Ramos (cell line): ENCODE data around the gene ZNF320.
"Not testable (repeated sequence)": the region's sequence is repeated elsewhere in the genome, so short reads cannot be mapped to it uniquely, and the experiment has no call there.

ENCODE experiments used
- in situ Hi-C: fragments of 300-500 bp; cut with MboI; formaldehyde crosslinking; loops from one replicate; pipeline ENCODE4 v1.14.3; 2022; ENCODE audit warnings: low sequenced_read_pairs; ENCODE audit not compliant: unreplicated experiment

The ZNF320 gene

GRCh38 chr19:52923778-52924593 is 26.6 kb upstream of the ZNF320 start:
- in situ Hi-C loops = no loop called here

DNA sequence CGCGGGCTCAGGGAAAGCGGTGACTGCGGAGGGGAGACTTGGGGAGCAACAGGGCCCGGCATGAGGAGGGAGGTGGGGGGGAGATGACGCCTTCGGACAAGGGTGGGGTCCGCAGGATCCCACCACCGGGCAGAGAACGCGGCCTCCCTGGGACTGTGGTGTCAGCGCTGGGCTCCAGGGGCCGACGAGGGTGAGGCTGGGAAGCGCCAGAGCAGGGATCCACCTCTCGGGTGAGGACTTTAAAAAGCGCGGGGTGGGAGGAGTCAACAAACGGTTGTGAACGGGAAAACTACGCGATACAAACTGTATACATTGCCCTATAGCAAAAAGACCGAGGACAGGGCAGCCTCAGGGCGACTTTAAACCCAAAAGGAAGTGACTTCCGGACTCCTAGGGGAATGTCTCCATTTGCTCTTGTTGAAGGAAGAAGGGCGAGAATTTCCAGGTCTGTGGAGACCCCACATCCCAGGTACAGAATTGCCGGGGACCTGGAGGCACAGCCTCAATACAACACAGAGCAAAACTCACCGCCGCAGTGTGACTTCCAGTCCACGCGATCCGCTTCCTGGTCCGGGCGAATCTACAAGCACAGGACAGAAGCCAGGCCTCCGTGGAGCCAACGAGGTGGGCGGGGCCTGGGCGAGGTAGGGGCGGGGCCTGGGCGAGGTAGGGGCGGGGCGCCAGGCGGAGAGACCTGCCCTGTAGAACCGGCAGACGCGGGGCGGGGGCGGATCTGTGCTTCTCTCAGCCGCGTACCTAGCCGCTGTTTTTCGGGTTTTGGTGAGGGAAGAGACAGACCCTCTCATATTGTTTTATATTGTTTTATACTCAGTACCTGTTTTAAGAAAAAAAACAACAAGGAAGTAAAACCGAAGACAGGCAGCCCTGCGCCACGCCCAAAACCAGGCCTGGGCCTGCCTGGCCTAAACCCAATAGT is 25.7 kb upstream of the ZNF320 start, which contains the start of gene ZNF888:
ZNF888 (minus strand) TSS at position 588 of the 937 bp plus-strand sequence. CDS start 5,555 bp downstream, outside the sequence.
- in situ Hi-C loops = no loop called here

DNA sequence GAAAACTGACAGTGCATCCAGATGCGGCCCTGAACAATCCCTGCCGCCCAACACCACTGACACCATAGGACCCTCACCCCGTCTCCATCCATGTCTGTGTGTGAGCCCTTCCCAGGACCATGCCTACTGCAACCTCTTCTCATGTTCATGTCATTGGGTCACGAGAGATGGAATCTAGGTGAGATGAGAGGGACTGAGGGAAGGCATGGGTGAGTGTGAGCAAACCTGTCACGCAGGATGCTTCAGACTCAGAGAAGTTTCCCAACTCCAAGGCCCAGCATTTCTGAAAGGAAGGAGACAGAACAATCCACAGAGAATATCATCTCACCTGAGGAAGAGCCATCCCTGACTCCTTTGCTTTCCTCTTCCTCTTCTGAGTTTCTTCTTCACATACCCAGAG is 20.1 kb upstream of the ZNF320 start:
- in situ Hi-C loops = no loop called here

GRCh38 chr19:52910648-52911047 is 13.2 kb upstream of the ZNF320 start:
- in situ Hi-C loops = no loop called here

- in situ Hi-C loops = not testable (repeated sequence)
Observed at GRCh38 chr19:52904052-52904780, 6.8 kb upstream of the ZNF320 start.

GRCh38 chr19:52901842-52902241 is 4.4 kb upstream of the ZNF320 start:
- in situ Hi-C loops = no loop called here

GRCh38 chr19:52898596-52898995 is 1.2 kb upstream of the ZNF320 start:
- in situ Hi-C loops = not testable (repeated sequence)

- in situ Hi-C loops = no loop called here
Observed at GRCh38 chr19:52898101-52898500, 666 bp upstream of the ZNF320 start.

- in situ Hi-C loops = no loop called here
Observed at GRCh38 chr19:52896431-52897137, 851 bp downstream of the ZNF320 start.

DNA sequence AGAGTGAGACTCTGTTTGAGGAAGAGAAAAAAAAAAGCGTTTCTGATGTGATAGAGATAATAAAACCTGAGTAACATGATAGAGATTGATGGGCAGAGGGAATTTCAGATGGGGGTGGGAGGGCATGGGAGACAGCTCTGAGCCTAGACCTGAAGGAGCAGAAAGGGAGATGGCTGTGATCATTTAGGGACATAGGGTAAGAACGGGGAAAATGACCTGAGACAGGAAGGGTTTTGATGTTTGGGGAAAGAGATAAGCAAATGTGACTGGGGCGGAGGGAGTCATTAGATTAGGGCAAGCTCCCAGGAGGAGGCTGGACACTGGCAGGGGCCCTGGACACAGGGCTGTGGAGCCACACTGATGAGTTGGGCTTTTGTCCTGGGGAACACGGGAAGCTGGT is 6.1 kb downstream of the ZNF320 start:
- in situ Hi-C loops = no loop called here

GRCh38 chr19:52889931-52890330 is 7.5 kb downstream of the ZNF320 start:
- in situ Hi-C loops = no loop called here

- in situ Hi-C loops = no loop called here
Observed at GRCh38 chr19:52889076-52889475, 8.4 kb downstream of the ZNF320 start.

DNA sequence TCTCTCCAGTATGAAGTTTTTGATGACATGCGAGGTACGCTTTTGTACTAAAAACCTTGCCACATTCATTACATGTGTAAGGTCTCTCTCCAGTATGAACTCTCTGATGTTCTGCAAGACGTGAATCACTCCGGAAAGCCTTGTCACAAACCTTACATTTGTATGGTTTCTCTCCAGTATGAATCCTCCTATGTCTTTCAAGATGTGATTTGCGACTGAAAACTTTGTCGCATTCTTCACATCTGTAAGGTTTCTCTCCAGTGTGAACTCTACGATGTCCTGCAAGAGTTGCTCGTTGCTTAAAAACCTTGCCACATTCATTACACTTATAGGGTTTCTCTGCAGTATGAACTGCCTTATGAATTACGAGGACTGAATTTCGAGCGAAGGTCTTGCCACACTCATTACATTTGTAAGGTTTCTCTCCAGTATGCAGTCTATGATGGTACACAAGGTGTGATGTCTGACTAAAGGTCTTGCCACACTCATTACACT is 16.5 kb downstream of the ZNF320 start:
- in situ Hi-C loops = no loop called here

DNA sequence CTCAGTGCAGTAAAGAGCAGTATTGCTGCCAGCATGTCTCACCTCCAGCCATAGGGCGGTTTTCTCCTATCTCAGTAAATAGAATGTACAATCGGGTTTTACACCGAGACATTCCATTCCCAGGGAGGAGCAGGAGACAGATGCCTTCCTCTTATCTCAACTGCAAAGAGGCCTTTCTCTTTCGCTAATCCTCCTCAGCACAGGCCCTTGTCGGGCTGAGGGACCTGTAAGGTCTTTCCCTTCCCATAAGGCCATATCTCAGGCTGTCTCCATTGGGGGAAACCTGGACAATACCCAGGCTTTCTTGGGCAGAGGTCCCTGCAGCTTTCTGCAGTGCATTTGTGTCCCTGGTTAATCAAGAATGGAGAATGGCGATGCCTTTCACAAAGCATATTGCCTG is 24.4 kb downstream of the ZNF320 start:
- in situ Hi-C loops = not testable (repeated sequence)

DNA sequence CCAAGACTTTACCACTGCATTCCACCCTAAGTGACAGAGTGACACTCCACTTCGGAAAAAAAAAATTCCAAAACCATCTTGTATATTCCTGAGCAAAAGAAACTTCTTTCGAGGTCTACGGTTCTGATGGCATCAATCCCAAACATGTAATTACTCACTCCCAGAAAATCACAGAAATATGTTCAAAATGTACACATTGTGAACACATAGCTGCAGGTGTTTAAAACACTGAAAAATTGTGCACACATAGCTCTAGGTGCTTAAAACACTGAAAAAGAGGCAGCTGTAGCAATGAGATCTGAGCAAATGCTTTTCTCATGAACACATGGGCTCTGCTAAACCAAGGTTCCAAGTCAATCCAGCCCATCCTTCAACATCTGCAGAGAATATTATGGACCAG is 26.0 kb downstream of the ZNF320 start:
- in situ Hi-C loops = no loop called here

DNA sequence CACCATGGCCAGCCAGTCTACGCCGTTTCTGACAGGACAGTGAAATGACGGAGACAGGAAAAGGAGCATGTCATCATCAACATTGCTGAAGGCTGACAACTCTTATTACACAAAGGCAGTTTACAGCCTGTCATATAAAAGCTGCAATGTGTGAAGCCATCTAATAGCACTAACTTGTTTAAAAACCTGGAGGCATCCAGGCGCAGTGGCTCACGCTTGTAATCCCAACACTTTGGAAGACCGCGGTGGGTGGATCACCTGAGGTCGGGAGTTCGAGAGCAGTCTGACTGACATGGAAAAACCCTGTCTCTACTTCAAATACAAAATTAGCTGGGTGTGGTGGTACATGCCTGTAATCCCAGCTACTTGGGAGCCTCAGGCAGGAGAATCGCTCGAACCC is 29.4 kb downstream of the ZNF320 start:
- in situ Hi-C loops = not testable (repeated sequence)

DNA sequence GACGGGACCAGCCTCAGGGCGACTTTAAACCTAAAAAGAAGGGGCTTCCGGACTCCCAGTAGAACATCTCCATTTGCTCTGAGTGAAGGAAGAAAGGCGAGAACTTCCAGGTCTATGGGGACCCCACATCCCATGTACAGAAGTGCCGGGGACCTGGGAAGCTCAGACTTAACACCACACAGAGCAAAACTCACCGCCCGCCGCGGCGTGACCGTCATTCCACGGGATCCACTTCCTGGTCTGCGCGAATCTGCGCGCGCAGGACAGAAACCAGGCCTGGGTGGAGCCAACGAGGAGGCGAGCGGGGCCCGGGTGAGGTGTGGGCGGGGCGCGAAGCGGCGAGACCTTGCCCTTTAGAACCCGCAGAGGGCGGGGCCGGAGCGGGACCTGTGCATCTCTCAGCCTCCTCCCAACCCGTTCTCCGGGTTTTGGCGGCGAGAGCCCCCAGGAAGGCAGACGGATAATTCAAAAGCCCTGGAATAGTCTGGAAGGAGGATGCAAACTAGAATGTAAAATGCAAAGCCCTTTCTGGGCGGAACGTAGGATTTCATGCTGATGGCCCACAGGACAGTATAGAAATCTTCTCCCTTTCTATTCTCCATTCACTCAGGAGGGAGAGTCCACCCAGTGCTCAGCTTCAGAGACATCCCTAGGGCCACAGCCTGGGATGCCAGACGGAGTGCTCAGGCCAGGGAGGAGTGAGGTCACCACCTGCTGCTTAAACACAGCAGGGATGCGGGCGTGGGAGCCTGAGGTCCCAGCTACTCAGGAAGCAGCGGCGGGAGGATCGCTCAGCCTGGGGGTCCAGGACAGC is 39.9 kb downstream of the ZNF320 start, which contains the start of gene ZNF468:
ZNF468 (minus strand) TSS at position 242 of the 814 bp plus-strand sequence. CDS start 3,347 bp downstream, outside the sequence.
- in situ Hi-C loops = loop anchor here (5.0 kb wide), 1 partner anchor 85 kb away; no protein-coding TSS in a partner anchor

DNA sequence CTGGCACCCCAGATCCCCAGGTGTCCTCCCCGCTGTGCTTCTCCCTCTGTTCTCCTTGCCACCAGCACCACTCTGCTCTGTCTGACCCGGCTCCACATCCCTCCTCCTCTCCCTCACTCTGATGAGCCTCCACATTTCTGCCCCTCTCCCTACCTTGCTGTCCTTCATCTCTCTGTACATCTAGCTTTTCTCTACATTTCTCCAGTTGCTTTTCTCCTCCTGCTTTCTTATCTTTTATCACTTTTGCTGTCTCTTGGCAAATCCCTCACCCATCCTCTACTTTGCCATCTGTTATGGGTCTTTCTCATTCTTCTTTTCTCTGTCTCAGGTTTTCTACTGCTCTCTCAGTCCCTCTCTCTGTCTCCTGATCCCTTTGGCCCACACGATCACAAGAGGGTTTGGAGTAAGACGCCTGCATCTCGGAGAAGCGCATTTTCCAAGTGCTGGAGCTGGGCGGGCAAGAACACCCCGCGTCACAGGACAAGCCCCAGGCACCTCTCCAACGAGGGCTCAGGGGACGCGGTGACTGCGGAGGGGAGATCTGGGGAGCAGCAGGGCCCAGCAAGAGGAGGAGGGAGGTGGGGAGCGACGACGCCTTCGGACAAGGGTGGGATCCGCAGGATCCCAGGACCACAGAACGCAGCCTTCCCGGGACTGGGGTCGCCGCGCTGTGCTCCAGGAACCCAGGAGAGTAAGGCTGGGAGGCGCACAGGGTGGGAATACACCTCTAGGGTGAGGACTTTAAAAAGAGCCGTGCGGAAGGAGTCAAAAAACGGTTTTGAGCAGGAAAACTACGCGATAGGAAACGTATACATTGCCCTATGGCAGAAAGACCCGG is 40.7 kb downstream of the ZNF320 start:
- in situ Hi-C loops = loop anchor here (5.0 kb wide), 1 partner anchor 86 kb away; no protein-coding TSS in a partner anchor
